OCI-LY7 (cell line): ENCODE measurements around the gene SLX4IP. TPM values are rescaled to one million over a fixed set of nuclear protein-coding genes. Genes with fewer than 3 reads are reported as not detected.

ENCODE experiments used
- BruUV-seq: library from RNA; stranded (reverse); fragments of 400-500 nt; replicated peaks from 2 replicates; lab custom pipeline; 2021; lab: Mats Ljungman, UMichigan
- CTCF ChIA-PET: fragments of 300-600 bp; sonication (Branson Sonifier 250); formaldehyde crosslinking; loops from one replicate; lab custom pipeline; 2022; ENCODE audit warnings: antibody characterized with exemption; ENCODE audit not compliant: unreplicated experiment; lab: Charles Lee
- POLR2A ChIA-PET: fragments of 300-600 bp; sonication (Branson Sonifier 250); formaldehyde crosslinking; loops from one replicate; lab custom pipeline; 2022; ENCODE audit warnings: antibody characterized with exemption; lab: Charles Lee
- DNase-seq: peaks from one replicate; pipeline ENCODE4 v3.0.0-alpha.2; 2015; ENCODE audit warnings: low spot score
- H2AFZ ChIP-seq: fragments of 200-600 bp; sonication (generic), shearing (Covaris generic); 2 replicates; pipeline ENCODE4 v1.6.1; 2014; ENCODE audit warnings: mild to moderate bottlenecking, antibody characterized with exemption, low read length, moderate library complexity
- H3K27ac ChIP-seq: fragments of 200-600 bp; sonication (generic); 2 replicates; pipeline ENCODE4 v1.5.1; 2014; ENCODE audit warnings: mixed run types, low read depth, mild to moderate bottlenecking, moderate library complexity, low read length, inconsistent platforms; ENCODE audit not compliant: poor library complexity, severe bottlenecking
- H3K36me3 ChIP-seq: fragments of 200-600 bp; sonication (generic); 2 replicates; pipeline ENCODE4 v1.6.1; 2014; ENCODE audit warnings: mild to moderate bottlenecking, antibody characterized with exemption, low read length, moderate library complexity, mixed read lengths; ENCODE audit not compliant: insufficient read depth
- H3K4me1 ChIP-seq: fragments of 200-600 bp; sonication (generic); 2 replicates; pipeline ENCODE4 v1.5.1; 2014; ENCODE audit warnings: mild to moderate bottlenecking, low read length; ENCODE audit not compliant: insufficient read depth, poor library complexity, severe bottlenecking
- H3K4me2 ChIP-seq: fragments of 200-600 bp; sonication (generic); 2 replicates; pipeline ENCODE4 v1.6.1; 2014; ENCODE audit warnings: mild to moderate bottlenecking, low read length
- H3K4me3 ChIP-seq: fragments of 200-600 bp; sonication (generic); 2 replicates; pipeline ENCODE4 v1.5.1; 2014; ENCODE audit warnings: mild to moderate bottlenecking, low read depth, low read length; ENCODE audit not compliant: poor library complexity, severe bottlenecking
- H3K79me2 ChIP-seq: fragments of 200-600 bp; sonication (generic); 2 replicates; pipeline ENCODE4 v1.6.1; 2016; ENCODE audit warnings: low read depth, mild to moderate bottlenecking, low read length, moderate library complexity, mixed read lengths; ENCODE audit not compliant: insufficient read depth
- H3K9me2 ChIP-seq: fragments of 200-600 bp; sonication (generic); 2 replicates; pipeline ENCODE4 v1.6.1; 2016; ENCODE audit warnings: mild to moderate bottlenecking, low read length, mixed read lengths; ENCODE audit not compliant: insufficient read depth
- H3K9me3 ChIP-seq: fragments of 200-600 bp; sonication (generic); 2 replicates; pipeline ENCODE4 v1.6.1; 2014; ENCODE audit warnings: mild to moderate bottlenecking, mixed run types, low read length, mixed read lengths
- H4K20me1 ChIP-seq: fragments of 200-600 bp; sonication (generic); 2 replicates; pipeline ENCODE4 v1.6.1; 2014; ENCODE audit warnings: mild to moderate bottlenecking, antibody characterized with exemption, low read length, moderate library complexity, mixed read lengths; ENCODE audit not compliant: insufficient read depth
- CTCF ChIP-seq: fragments of 200-600 bp; sonication (generic); conservative IDR thresholded peaks from 2 replicates; pipeline ENCODE4 v1.5.1; 2014; ENCODE audit warnings: mild to moderate bottlenecking, antibody characterized with exemption, low read length, moderate library complexity, mixed read lengths
- EZH2phosphoT487 ChIP-seq: fragments of 200-600 bp; sonication (generic); IDR thresholded peaks from 2 replicates; pipeline ENCODE4 v1.6.1; 2018; ENCODE audit warnings: low read depth, borderline replicate concordance, mild to moderate bottlenecking, mixed run types, antibody characterized with exemption, low read length, moderate library complexity, mixed read lengths
- intact Hi-C: fragments of 100-400 bp; cut with micrococcal nuclease; formaldehyde crosslinking; loops from one replicate; pipeline ENCODE4 v1.10.0; 2022; ENCODE audit not compliant: unreplicated experiment
- total RNA-seq, 2 experiments: library from RNA; depleted of rRNA in 1 of 2; stranded (reverse); fragments of >200 nt in 1 of 2; shearing (Covaris generic) in 1 of 2; gene quantifications; 2 replicates each; pipeline ENCODE4 v1.2.3, GENCODE V29; 2014 to 2022

SLX4IP gene
- total RNA-seq, 2 experiments from 2014 or later = 4.1 to 9.2 TPM

- intact Hi-C loops = no loop called here
- peaks cover 8% of the 10 kb centered on the region for H3K4me1 ChIP-seq
- H3K36me3 ChIP-seq = no peaks in the 10 kb centered on the region
- H3K9me3 ChIP-seq = no peaks in the 10 kb centered on the region
- CTCF ChIA-PET = no interaction called here
- no peaks in the 10 kb centered on the region for H3K9me2 ChIP-seq
- POLR2A ChIA-PET = no interaction called here
- H3K79me2 ChIP-seq = no peaks in the 10 kb centered on the region
- no peak overlapping the region for H3K27ac ChIP-seq
- no peak overlapping the region for H3K4me2 ChIP-seq
- no peak overlapping the region for H2AFZ ChIP-seq
- TF ChIP-seq EZH2phosphoT487 = no peak
- TF ChIP-seq CTCF = no peak
- BruUV-seq = no TSS peak
- no peak overlapping the region for H3K4me3 ChIP-seq
- H4K20me1 ChIP-seq = no peaks in the 10 kb centered on the region; the same call in 1 of the 2 replicates
- no peak for DNase-seq
Observed at GRCh38 chr20:10524643-10525042, 89.5 kb downstream of the SLX4IP start.

GRCh38 chr20:10527781-10528180 lies 92.7 kb downstream of the SLX4IP start:
- intact Hi-C loops = no loop called here

More at GRCh38 chr20:10527781-10528180, 92.7 kb downstream of the SLX4IP start:
- H3K9me3 ChIP-seq = no peaks in the 10 kb centered on the region
- no peaks in the 10 kb centered on the region for H3K9me2 ChIP-seq
- H3K79me2 ChIP-seq = no peaks in the 10 kb centered on the region
- ChIA-PET POLR2A (interaction anchor here (1.2 kb wide), 1 partner anchor 12 kb away, joined by 4 read pairs; no protein-coding TSS in a partner anchor), CTCF (no interaction called here)
- no peak overlapping the region for H2AFZ ChIP-seq
- H3K4me1 ChIP-seq = no peaks in the 10 kb centered on the region
- H4K20me1 ChIP-seq = peaks cover 4% of the 10 kb centered on the region; the same call in 1 of the 2 replicates
- H3K27ac ChIP-seq = no peak overlapping the region
- no peak overlapping the region for H3K4me2 ChIP-seq
- H3K4me3 ChIP-seq = no peak overlapping the region
- H3K36me3 ChIP-seq = no peaks in the 10 kb centered on the region
- TF ChIP-seq CTCF = no peak
- TF ChIP-seq EZH2phosphoT487 = no peak
- DNase-seq = no peak
- no TSS peak for BruUV-seq
